MM.1S (cell line): ENCODE measurements around the gene CCDC86.

Source experiments
- CTCF ChIP-seq: fragments of 300-600 bp; sonication (generic); IDR thresholded peaks from 2 replicates; pipeline ENCODE4 v1.5.1; 2016; ENCODE audit warnings: antibody characterized with exemption, low read length, mixed read lengths
- EZH2 ChIP-seq: fragments of 300-600 bp; sonication (generic); optimal IDR thresholded peaks from 2 replicates; pipeline ENCODE3; 2017; ENCODE audit warnings: low read depth, mild to moderate bottlenecking, antibody characterized with exemption, low read length, mixed read lengths
- EZH2phosphoT487 ChIP-seq: fragments of 300-600 bp; sonication (generic); IDR thresholded peaks from 2 replicates; pipeline ENCODE4 v1.6.1; 2018; ENCODE audit warnings: antibody characterized with exemption, low read length

DNA sequence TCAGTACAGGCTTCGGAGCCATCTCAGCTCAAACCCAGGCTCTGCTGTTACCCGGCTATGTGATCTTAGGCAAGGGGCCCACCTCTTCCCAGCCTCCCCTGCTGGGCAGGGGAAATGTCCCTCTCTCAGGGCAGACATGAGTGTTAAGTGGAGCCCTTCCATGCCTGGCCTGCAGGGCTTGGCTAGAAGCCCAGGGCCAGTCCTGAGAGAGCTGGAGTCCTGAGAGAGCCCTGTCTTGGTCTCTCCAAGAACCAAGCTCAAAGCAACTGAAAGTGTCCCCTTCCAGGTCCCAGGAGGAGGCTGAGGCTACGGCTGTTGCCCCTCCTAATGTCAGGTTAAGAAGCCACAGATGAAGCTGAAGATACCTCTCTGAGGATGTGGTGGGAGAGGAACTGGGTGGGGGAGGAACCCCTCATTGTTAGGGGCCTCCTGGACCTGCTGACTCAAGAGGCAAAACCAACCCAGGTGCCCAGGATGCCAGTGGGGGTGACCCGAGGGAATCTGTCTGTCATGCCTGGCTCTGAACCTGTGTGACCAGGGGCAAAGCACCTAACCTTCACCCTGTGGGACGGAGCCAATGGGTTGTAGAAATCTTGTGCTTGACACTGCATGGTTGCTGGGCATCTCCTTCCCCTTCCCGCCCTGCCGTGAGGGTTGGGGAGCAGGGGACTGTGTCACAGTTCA is 29.6 kb downstream of the CCDC86 start:
- no peak for TF ChIP-seq CTCF
- no peak for TF ChIP-seq EZH2
- TF ChIP-seq EZH2phosphoT487: no peak
